Neural cell (in vitro differentiated cells): Measurements from ENCODE around the gene FSHR. TPM values are rescaled to one million over a fixed set of nuclear protein-coding genes. Genes with fewer than 3 reads are reported as not detected.

Source experiments
- H2AFZ ChIP-seq: fragments of 200-600, 300-800 bp; sonication (generic), shearing (Covaris generic); 2 replicates; pipeline ENCODE4 v1.6.0; 2014; ENCODE audit warnings: low read depth, mild to moderate bottlenecking, antibody characterized with exemption, low read length, moderate library complexity
- H3F3A ChIP-seq: fragments of 200-600 bp; shearing (Covaris generic); 2 replicates; pipeline ENCODE4 v1.6.1; 2016; ENCODE audit warnings: mild to moderate bottlenecking, moderate library complexity, mixed read lengths, antibody characterized with exemption, low read length; ENCODE audit not compliant: insufficient read depth, poor library complexity, severe bottlenecking
- H3K27ac ChIP-seq: fragments of 200-600, 300-800 bp; sonication (generic), shearing (Covaris generic); 2 replicates; pipeline ENCODE4 v1.5.1; 2014; ENCODE audit warnings: mild to moderate bottlenecking, low read length, moderate library complexity
- H3K27me3 ChIP-seq: fragments of 300-800, 200-600 bp; sonication (generic), shearing (Covaris generic); 2 replicates; pipeline ENCODE4 v1.6.0; 2014; ENCODE audit warnings: mild to moderate bottlenecking, low read depth, low read length, moderate library complexity; ENCODE audit not compliant: insufficient read depth
- H3K36me3 ChIP-seq: fragments of 300-800, 200-600 bp; sonication (generic), shearing (Covaris generic); 2 replicates; pipeline ENCODE4 v1.5.1; 2014; ENCODE audit warnings: mild to moderate bottlenecking, antibody characterized with exemption, low read length, moderate library complexity; ENCODE audit not compliant: insufficient read depth
- H3K4me2 ChIP-seq: fragments of 300-800, 200-600 bp; sonication (generic), shearing (Covaris generic); 2 replicates; pipeline ENCODE4 v1.6.0; 2014; ENCODE audit warnings: mild to moderate bottlenecking, low read length
- H3K4me3 ChIP-seq: fragments of 300-800, 200-600 bp; sonication (generic), shearing (Covaris generic); 2 replicates; pipeline ENCODE4 v1.5.1; 2014; ENCODE audit warnings: mild to moderate bottlenecking, low read length, moderate library complexity
- H3K79me2 ChIP-seq: fragments of 200-600 bp; shearing (Covaris generic); replicated peaks from 2 replicates; pipeline ENCODE4 v1.6.0; 2014; ENCODE audit warnings: mild to moderate bottlenecking, low read length, moderate library complexity; ENCODE audit not compliant: insufficient read depth
- H3K9ac ChIP-seq: fragments of 300-800, 200-600 bp; sonication (generic), shearing (Covaris generic); 2 replicates; pipeline ENCODE4 v1.6.1; 2016; ENCODE audit warnings: mild to moderate bottlenecking, low read length, mixed read lengths
- H3K9me2 ChIP-seq: fragments of 200-600 bp; shearing (Covaris generic); 2 replicates; pipeline ENCODE4 v1.6.1; 2016; ENCODE audit warnings: mild to moderate bottlenecking, low read length, mixed read lengths; ENCODE audit not compliant: insufficient read depth
- H3K9me3 ChIP-seq: fragments of 200-600, 300-800 bp; sonication (generic), shearing (Covaris generic); 2 replicates; pipeline ENCODE4 v1.6.1; 2016; ENCODE audit warnings: mild to moderate bottlenecking, mixed run types, low read length, moderate library complexity, mixed read lengths
- H4K20me1 ChIP-seq: fragments of 200-600 bp; shearing (Covaris generic); 2 replicates; pipeline ENCODE4 v1.6.1; 2016; ENCODE audit warnings: mild to moderate bottlenecking, mixed run types; ENCODE audit not compliant: insufficient read depth
- EP300 ChIP-seq: fragments of 450-650 bp; conservative IDR thresholded peaks from 2 replicates; pipeline ENCODE4 v1.6.1; 2014; ENCODE audit warnings: antibody characterized with exemption, mild to moderate bottlenecking, moderate library complexity; ENCODE audit not compliant: poor library complexity, severe bottlenecking
- EZH2 ChIP-seq: fragments of 200-600, 300-800 bp; shearing (Covaris generic), sonication (generic); IDR thresholded peaks from 2 replicates; pipeline ENCODE4 v1.6.1; 2014; ENCODE audit warnings: antibody characterized with exemption, low read length, borderline replicate concordance, mild to moderate bottlenecking; ENCODE audit not compliant: insufficient read depth, poor library complexity, severe bottlenecking
- MXI1 ChIP-seq: fragments of 450-650 bp; conservative IDR thresholded peaks from 2 replicates; pipeline ENCODE4 v1.6.1; 2014; ENCODE audit warnings: antibody characterized with exemption, mild to moderate bottlenecking; ENCODE audit not compliant: poor library complexity, severe bottlenecking
- POLR2AphosphoS5 ChIP-seq: IDR thresholded peaks from 2 replicates; pipeline ENCODE4 v1.6.1; 2012
- RAD21 ChIP-seq: fragments of 450-650 bp; conservative IDR thresholded peaks from 2 replicates; pipeline ENCODE4 v1.6.1; 2014; ENCODE audit warnings: antibody characterized with exemption, mild to moderate bottlenecking, moderate library complexity
- SMC3 ChIP-seq: fragments of 450-650 bp; conservative IDR thresholded peaks from 2 replicates; pipeline ENCODE4 v1.6.1; 2014; ENCODE audit warnings: antibody characterized with exemption, mild to moderate bottlenecking, moderate library complexity; ENCODE audit not compliant: poor library complexity
- TAF1 ChIP-seq: IDR thresholded peaks from 2 replicates; pipeline ENCODE4 v1.6.1; 2012; ENCODE audit warnings: low read depth
- polyA plus RNA-seq: library from polyadenylated mRNA; depleted of rRNA; stranded (reverse); fragments of >200 nt; gene quantifications from 2 replicates; pipeline ENCODE4 v1.2.3, GENCODE V29; 2014
- TF ChIP-seq, protein P1 (sequence below): fragments of 450-650 bp; IDR thresholded peaks from 2 replicates; pipeline ENCODE4 v1.5.1; 2014; ENCODE audit warnings: antibody characterized with exemption, mild to moderate bottlenecking, moderate library complexity; ENCODE audit not compliant: poor library complexity, severe bottlenecking
- TF ChIP-seq, protein P2 (sequence below): IDR thresholded peaks from 2 replicates; pipeline ENCODE4 v1.6.1; 2012; ENCODE audit warnings: borderline replicate concordance

FSHR gene
- polyA plus RNA-seq, 1 donor from 2014 or later, result not detected

DNA sequence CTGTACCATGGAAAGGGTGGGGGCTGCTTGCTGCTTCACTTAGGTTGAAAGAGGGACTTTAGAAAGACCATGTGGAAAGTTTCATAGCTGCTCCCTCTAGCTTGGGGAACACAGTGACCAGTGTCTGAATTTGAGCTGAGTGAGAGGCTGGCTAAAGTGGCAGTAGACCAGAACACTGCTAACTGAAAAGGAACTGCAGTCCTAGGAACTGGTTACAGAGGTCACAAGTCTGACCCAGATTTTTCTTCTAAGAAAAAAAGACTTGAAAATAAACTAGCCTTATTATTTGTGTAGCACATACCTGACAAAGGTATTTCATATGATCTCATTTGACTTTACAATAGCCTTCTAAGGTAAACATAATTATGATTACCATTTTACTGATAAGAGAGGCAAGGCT, 153.6 kb downstream of the FSHR start:
- no peak overlapping the region for H2AFZ ChIP-seq
- H3K27me3 ChIP-seq, result no peaks in the 10 kb centered on the region
- no peak overlapping the region for H3K27ac ChIP-seq
- H3K9me3 ChIP-seq, result no peaks in the 10 kb centered on the region
- H4K20me1 ChIP-seq, result no peaks in the 10 kb centered on the region
- H3K36me3 ChIP-seq, result no peaks in the 10 kb centered on the region
- no peaks in the 10 kb centered on the region for H3K9me2 ChIP-seq
- no peaks in the 10 kb centered on the region for H3F3A ChIP-seq
- H3K79me2 ChIP-seq, result no peaks in the 10 kb centered on the region
- H3K9ac ChIP-seq, result no peak overlapping the region
- H3K4me2 ChIP-seq, result no peak overlapping the region
- TF ChIP-seq SMC3 (no peak), MXI1 (no peak), EZH2 (no peak), TAF1 (no peak), POLR2AphosphoS5 (no peak), EP300 (no peak), RAD21 (no peak)
- TF ChIP-seq, protein P1, sequence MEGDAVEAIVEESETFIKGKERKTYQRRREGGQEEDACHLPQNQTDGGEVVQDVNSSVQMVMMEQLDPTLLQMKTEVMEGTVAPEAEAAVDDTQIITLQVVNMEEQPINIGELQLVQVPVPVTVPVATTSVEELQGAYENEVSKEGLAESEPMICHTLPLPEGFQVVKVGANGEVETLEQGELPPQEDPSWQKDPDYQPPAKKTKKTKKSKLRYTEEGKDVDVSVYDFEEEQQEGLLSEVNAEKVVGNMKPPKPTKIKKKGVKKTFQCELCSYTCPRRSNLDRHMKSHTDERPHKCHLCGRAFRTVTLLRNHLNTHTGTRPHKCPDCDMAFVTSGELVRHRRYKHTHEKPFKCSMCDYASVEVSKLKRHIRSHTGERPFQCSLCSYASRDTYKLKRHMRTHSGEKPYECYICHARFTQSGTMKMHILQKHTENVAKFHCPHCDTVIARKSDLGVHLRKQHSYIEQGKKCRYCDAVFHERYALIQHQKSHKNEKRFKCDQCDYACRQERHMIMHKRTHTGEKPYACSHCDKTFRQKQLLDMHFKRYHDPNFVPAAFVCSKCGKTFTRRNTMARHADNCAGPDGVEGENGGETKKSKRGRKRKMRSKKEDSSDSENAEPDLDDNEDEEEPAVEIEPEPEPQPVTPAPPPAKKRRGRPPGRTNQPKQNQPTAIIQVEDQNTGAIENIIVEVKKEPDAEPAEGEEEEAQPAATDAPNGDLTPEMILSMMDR, result no peak
- TF ChIP-seq, protein P2, sequence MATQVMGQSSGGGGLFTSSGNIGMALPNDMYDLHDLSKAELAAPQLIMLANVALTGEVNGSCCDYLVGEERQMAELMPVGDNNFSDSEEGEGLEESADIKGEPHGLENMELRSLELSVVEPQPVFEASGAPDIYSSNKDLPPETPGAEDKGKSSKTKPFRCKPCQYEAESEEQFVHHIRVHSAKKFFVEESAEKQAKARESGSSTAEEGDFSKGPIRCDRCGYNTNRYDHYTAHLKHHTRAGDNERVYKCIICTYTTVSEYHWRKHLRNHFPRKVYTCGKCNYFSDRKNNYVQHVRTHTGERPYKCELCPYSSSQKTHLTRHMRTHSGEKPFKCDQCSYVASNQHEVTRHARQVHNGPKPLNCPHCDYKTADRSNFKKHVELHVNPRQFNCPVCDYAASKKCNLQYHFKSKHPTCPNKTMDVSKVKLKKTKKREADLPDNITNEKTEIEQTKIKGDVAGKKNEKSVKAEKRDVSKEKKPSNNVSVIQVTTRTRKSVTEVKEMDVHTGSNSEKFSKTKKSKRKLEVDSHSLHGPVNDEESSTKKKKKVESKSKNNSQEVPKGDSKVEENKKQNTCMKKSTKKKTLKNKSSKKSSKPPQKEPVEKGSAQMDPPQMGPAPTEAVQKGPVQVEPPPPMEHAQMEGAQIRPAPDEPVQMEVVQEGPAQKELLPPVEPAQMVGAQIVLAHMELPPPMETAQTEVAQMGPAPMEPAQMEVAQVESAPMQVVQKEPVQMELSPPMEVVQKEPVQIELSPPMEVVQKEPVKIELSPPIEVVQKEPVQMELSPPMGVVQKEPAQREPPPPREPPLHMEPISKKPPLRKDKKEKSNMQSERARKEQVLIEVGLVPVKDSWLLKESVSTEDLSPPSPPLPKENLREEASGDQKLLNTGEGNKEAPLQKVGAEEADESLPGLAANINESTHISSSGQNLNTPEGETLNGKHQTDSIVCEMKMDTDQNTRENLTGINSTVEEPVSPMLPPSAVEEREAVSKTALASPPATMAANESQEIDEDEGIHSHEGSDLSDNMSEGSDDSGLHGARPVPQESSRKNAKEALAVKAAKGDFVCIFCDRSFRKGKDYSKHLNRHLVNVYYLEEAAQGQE, result no peak
- no peak overlapping the region for H3K4me3 ChIP-seq

DNA sequence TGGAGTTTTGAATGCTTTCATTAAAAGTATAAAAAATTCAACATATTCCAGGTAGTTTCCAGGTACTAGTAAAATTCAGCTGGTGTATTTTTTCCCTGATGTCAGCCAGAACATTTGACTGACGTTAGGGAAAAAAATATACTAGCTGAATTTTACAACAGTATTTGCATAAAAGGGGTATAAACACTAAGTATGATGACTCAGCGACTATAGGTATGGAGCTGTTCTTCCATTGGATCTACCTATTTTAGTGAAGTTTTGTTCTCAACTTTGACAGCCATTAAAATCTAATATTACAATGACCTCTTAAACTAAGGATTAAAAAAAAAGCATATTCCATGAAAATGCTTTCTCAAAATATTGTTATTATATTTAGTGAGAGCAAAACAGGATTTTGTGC, 155.9 kb downstream of the FSHR start:
- TF ChIP-seq EZH2 (no peak), EP300 (no peak), TAF1 (no peak), POLR2AphosphoS5 (no peak), RAD21 (no peak), SMC3 (no peak), MXI1 (no peak)
- TF ChIP-seq, protein P2, result no peak
- TF ChIP-seq, protein P1, result no peak

More for the DNA sequence above, 155.9 kb downstream of the FSHR start:
- Histone ChIP-seq H3K4me2 (no peak overlapping the region), H3K9me2 (no peaks in the 10 kb centered on the region), H3K27ac (no peak overlapping the region), H3K9ac (no peak overlapping the region), H2AFZ (no peak overlapping the region), H3K9me3 (no peaks in the 10 kb centered on the region), H3F3A (no peaks in the 10 kb centered on the region), H3K36me3 (no peaks in the 10 kb centered on the region), H3K27me3 (no peaks in the 10 kb centered on the region), H3K4me3 (no peak overlapping the region), H4K20me1 (no peaks in the 10 kb centered on the region), H3K79me2 (no peaks in the 10 kb centered on the region)
